GM18870 (cell line): ENCODE results near the gene INTS11.

ENCODE experiments used
- ATAC-seq: cut with Tn5 transposase; IDR thresholded peaks from one replicate; pipeline ENCODE4 v1.9.1; 2021; ENCODE audit warnings: moderate library complexity; ENCODE audit not compliant: unreplicated experiment

INTS11 gene

GRCh38 chr1:1358433-1359271 lies 34.2 kb upstream of the INTS11 start, which contains the start of gene MXRA8:
MXRA8 (minus strand) TSS chr1:1358555; CDS start chr1:1358504, 51 bp downstream.
- no peak for ATAC-seq

GRCh38 chr1:1357871-1358432 lies 33.5 kb upstream of the INTS11 start:
- no peak for ATAC-seq

- ATAC-seq, result no peak
Measured at GRCh38 chr1:1356796-1357401, 32.4 kb upstream of the INTS11 start.

- no peak for ATAC-seq
Measured at GRCh38 chr1:1356166-1356795, 31.8 kb upstream of the INTS11 start.

GRCh38 chr1:1355416-1355815 lies 31.0 kb upstream of the INTS11 start:
- no peak for ATAC-seq

GRCh38 chr1:1354271-1355247 lies 30.1 kb upstream of the INTS11 start:
- no peak for ATAC-seq

- ATAC-seq, result no peak
Measured at GRCh38 chr1:1353389-1354151, 29.1 kb upstream of the INTS11 start.

- no peak for ATAC-seq
Measured at GRCh38 chr1:1352786-1353388, 28.4 kb upstream of the INTS11 start.

GRCh38 chr1:1351511-1352427 lies 27.3 kb upstream of the INTS11 start:
- ATAC-seq, result no peak

GRCh38 chr1:1349256-1350012 lies 25.0 kb upstream of the INTS11 start, which contains the start of gene DVL1:
DVL1 (minus strand) TSS chr1:1349418; CDS start chr1:1349065, 353 bp downstream.
- no peak for ATAC-seq

- no peak for ATAC-seq
Measured at GRCh38 chr1:1348420-1349255, 24.2 kb upstream of the INTS11 start.

GRCh38 chr1:1347663-1348419 lies 23.4 kb upstream of the INTS11 start:
- no peak for ATAC-seq

GRCh38 chr1:1347026-1347595 lies 22.7 kb upstream of the INTS11 start:
- no peak for ATAC-seq

- ATAC-seq, result no peak
Measured at GRCh38 chr1:1346501-1346890, 22.0 kb upstream of the INTS11 start.

- ATAC-seq, result no peak
Measured at GRCh38 chr1:1345860-1346500, 21.5 kb upstream of the INTS11 start.
